Esophagus (tissue), 2 donors: ENCODE data around the gene HSPA4. TPM values are rescaled to one million over a fixed set of nuclear protein-coding genes. Genes with fewer than 3 reads are reported as not detected.

Experiments used
- H3K27ac ChIP-seq, 2 donors: one replicate each; pipeline ENCODE4 v1.5.1; 2013; ENCODE audit warnings: low read depth in 2 of 2, mild to moderate bottlenecking in 2 of 2, inconsistent platforms in 1 of 2, low read length in 1 of 2, moderate library complexity in 1 of 2
- H3K27me3 ChIP-seq, 2 donors: one replicate each; pipeline ENCODE4 v1.6.1; 2013; ENCODE audit warnings: low read length in 2 of 2, control low read depth in 1 of 2, mild to moderate bottlenecking in 1 of 2; ENCODE audit not compliant: insufficient read depth in 2 of 2, control insufficient read depth in 1 of 2
- H3K36me3 ChIP-seq, 2 donors: one replicate each; pipeline ENCODE4 v1.6.1; 2013; ENCODE audit warnings: low read length in 1 of 2; ENCODE audit not compliant: control insufficient read depth in 2 of 2, insufficient read depth in 2 of 2
- H3K4me1 ChIP-seq, 2 donors: one replicate each; pipeline ENCODE4 v1.6.1; 2013; ENCODE audit warnings: low read length in 1 of 2; ENCODE audit not compliant: control insufficient read depth in 2 of 2, insufficient read depth in 2 of 2
- H3K4me3 ChIP-seq, 2 donors: one replicate each; pipeline ENCODE4 v1.5.1; 2013; ENCODE audit warnings: low read length in 2 of 2, mild to moderate bottlenecking in 2 of 2, low read depth in 1 of 2, moderate library complexity in 1 of 2
- H3K9me3 ChIP-seq, 2 donors: one replicate each; pipeline ENCODE4 v1.6.1; 2013; ENCODE audit warnings: mild to moderate bottlenecking in 2 of 2, low read depth in 1 of 2, low read length in 1 of 2, moderate library complexity in 1 of 2; ENCODE audit not compliant: control insufficient read depth in 2 of 2, insufficient read depth in 1 of 2
- WGBS, 2 donors: extraction: QIAGEN DNeasy Blood & Tissue Kit; methylation state at CpG; one replicate each; pipeline ENCODE4 v1.1.7; 2013; 5-methylcytosine and 5-hydroxymethylcytosine counted together
- polyA plus RNA-seq, 2 donors: library from polyadenylated mRNA; stranded (reverse); fragments of 200-250 nt; gene quantifications; one replicate each; pipeline ENCODE4 v1.2.3, GENCODE V29; 2013
- donor health status: healthy with polysubstance abuse.
- donor health status: Bipolar disorder and iron deficiency.

Gene HSPA4
- polyA plus RNA-seq, 2 donors = 60.6 to 103 TPM

DNA sequence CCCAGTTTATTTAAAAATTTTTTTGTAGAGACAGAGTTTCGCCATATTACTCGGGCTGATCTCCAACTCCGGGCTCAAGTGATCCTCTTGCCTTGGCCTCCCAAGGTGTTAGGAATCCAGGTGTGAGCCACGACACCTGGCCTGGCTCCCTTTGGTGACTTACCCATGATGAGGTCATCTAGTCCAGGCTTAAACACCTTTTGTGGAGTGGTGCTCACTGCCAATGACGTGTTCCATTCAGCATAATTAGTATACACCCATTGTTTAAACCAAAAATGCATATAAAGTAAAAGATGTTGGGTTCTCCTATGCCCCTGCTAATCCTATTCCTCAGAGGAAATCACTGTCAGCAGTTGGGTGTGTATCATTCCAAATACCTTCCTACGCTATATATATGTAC, 91.0 kb downstream of the HSPA4 start:
- Histone ChIP-seq H3K4me1 (no peaks in the 10 kb centered on the region), H3K27ac (no peak overlapping the region), H3K27me3 (peaks cover 0 to 2% of the 10 kb centered on the region in 2 donors), H3K9me3 (peaks cover 0 to 6% of the 10 kb centered on the region in 2 donors), H3K4me3 (no peak overlapping the region), H3K36me3 (no peaks in the 10 kb centered on the region)
- 70 to 72% methylated on average over 6 of the region's 6 CpGs for WGBS, 2 donors

DNA sequence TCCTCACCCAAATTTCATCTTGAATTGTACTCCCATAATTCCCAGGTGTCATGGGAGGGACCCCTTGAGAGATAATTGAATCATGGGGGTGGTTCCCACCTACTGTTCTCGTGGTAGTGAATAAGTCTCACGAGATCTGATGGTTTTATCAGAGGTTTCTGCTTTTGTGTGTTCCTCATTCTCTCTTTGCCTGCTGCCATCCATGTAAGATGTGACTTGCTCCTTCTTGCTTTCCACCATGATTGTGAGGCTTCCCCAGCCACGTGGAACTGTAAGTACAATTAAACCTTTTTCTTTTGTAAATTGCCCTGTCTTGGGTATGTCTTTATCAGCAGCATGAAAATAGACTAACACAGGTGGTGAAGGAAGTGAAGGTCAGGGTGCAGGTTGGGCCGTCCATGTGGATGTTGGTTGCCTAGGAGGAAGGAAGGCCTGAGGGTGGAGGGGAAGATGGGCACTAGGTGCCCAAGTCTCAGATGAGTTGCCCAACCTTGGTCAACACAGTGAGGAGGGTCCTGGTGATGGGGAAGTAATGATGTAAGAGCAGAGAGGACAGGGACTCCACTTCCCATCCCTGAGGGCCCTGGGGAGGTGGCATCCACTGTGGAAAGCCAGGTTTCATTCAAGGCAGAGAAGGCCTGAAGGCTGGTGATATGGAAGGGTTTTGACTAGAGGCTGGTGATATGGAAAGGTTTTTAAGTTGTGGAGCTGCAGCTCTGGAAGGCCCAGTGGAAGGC, 92.6 kb downstream of the HSPA4 start:
- H3K9me3 ChIP-seq = peaks cover 0 to 6% of the 10 kb centered on the region in 2 donors
- H3K27me3 ChIP-seq = peaks cover 0 to 2% of the 10 kb centered on the region in 2 donors
- WGBS, 2 donors = 74 to 75% methylated on average over 4 of the region's 4 CpGs
- H3K27ac ChIP-seq = no peak overlapping the region
- H3K4me3 ChIP-seq = no peak overlapping the region
- no peaks in the 10 kb centered on the region for H3K36me3 ChIP-seq
- no peaks in the 10 kb centered on the region for H3K4me1 ChIP-seq

GRCh38 chr5:133145436-133146170, 93.8 kb downstream of the HSPA4 start:
- peaks cover 0 to 6% of the 10 kb centered on the region in 2 donors for H3K9me3 ChIP-seq
- H3K36me3 ChIP-seq = no peaks in the 10 kb centered on the region
- H3K4me3 ChIP-seq = no peak overlapping the region
- H3K27ac ChIP-seq = no peak overlapping the region
- peaks cover 0 to 2% of the 10 kb centered on the region in 2 donors for H3K27me3 ChIP-seq
- no peaks in the 10 kb centered on the region for H3K4me1 ChIP-seq
- WGBS, 2 donors = 81 to 85% methylated on average over 11 of the region's 11 CpGs

DNA sequence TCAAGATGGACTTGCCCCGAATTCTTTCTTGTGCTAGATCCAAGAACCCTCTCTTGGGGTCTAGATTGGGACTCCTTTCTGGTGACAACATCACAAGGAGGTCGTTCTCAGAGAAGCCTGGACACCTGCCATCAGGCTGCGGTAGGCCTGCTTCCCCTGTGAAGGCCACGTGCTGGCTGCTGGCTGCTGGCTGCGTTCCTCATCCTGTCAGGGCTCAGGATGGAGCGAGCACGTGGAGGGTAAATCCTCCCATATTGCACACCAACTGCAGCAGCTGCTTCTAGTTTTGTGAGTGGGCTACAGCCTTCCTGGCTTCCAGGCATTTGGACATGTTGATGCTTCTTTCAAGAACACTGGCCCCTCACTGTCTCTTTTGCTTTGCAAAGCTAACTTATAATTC, 95.6 kb downstream of the HSPA4 start:
- Histone ChIP-seq H3K4me3 (no peak overlapping the region), H3K9me3 (peaks cover 0 to 6% of the 10 kb centered on the region in 2 donors), H3K4me1 (no peaks in the 10 kb centered on the region), H3K27ac (no peak overlapping the region), H3K36me3 (no peaks in the 10 kb centered on the region), H3K27me3 (peaks cover 0 to 2% of the 10 kb centered on the region in 2 donors)
- WGBS, 2 donors = 57 to 65% methylated on average over 7 of the region's 7 CpGs

- Histone ChIP-seq H3K4me1 (no peaks in the 10 kb centered on the region), H3K27me3 (peaks cover 0 to 2% of the 10 kb centered on the region in 2 donors), H3K9me3 (peaks cover 0 to 6% of the 10 kb centered on the region in 2 donors), H3K27ac (no peak overlapping the region), H3K36me3 (no peaks in the 10 kb centered on the region), H3K4me3 (no peak overlapping the region)
- 90 to 92% methylated on average over 7 of the region's 7 CpGs for WGBS, 2 donors
Observed at GRCh38 chr5:133147815-133148567, 96.2 kb downstream of the HSPA4 start.

DNA sequence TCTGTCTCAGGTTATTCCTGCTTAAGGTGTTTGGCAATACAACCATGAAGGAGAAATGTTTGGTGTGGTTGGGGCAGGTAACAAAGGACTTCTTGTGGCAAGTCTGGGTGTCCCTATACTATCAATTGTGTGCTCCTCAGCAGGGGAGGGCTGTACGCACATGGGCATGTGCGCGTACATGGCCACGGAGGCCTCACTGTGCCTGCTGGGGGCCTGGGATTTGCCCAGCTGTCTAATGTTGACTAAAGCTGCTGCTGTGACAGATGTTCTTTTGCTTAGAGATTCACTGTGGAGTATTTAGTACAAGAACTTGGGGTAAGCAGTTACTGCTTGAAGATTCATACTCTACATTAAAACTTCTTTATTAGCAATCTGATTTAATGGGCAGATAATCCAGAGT, 97.5 kb downstream of the HSPA4 start:
- Histone ChIP-seq H3K4me1 (no peaks in the 10 kb centered on the region), H3K36me3 (no peaks in the 10 kb centered on the region), H3K27me3 (peaks cover 0 to 2% of the 10 kb centered on the region in 2 donors), H3K4me3 (no peak overlapping the region), H3K9me3 (peaks cover 0 to 3% of the 10 kb centered on the region in 2 donors), H3K27ac (no peak overlapping the region)
- WGBS, 2 donors = 81 to 89% methylated on average over 4 of the region's 4 CpGs

DNA sequence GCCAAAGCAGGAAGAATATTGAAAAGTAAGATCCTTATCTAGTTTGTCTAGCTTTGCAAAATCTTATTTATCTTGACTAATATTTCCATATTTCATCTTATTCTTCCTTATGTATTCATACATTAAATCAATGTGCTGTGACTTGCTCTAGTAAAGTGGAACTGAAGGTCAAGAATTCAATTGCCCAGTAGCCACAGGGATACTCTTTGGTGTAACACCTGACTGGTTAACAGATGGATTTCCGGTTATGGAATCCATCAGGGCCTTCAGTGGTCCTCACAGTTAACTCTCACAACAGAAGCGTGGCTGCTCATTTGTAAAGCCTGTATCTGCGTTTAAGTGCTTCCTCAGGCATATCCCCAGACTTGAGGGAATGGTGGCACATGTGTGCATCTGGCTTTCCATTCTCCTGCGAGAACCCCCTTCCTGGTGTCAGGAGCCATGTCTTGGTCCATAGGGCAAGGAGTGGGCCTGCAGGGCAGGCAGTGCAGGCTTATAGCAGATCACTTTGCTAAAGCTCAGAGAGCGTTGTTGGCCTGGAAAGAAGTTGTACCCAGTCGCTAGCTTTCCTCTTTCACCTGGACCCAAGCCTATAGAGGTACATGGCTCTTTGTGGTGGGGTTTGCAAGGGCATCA, 99.2 kb downstream of the HSPA4 start:
- no peaks in the 10 kb centered on the region for H3K4me1 ChIP-seq
- no peak overlapping the region for H3K27ac ChIP-seq
- H3K27me3 ChIP-seq = no peaks in the 10 kb centered on the region
- H3K4me3 ChIP-seq = no peak overlapping the region
- WGBS, 2 donors = 94 to 97% methylated on average over 6 of the region's 6 CpGs
- no peaks in the 10 kb centered on the region for H3K9me3 ChIP-seq
- no peaks in the 10 kb centered on the region for H3K36me3 ChIP-seq

- WGBS, 2 donors = 89 to 91% methylated on average over 12 of the region's 12 CpGs
- H3K27me3 ChIP-seq = no peaks in the 10 kb centered on the region
Observed at GRCh38 chr5:133154274-133155075, 102.7 kb downstream of the HSPA4 start.

More at GRCh38 chr5:133154274-133155075, 102.7 kb downstream of the HSPA4 start:
- H3K27ac ChIP-seq = no peak overlapping the region
- no peaks in the 10 kb centered on the region for H3K36me3 ChIP-seq
- H3K9me3 ChIP-seq = no peaks in the 10 kb centered on the region
- H3K4me3 ChIP-seq = no peak overlapping the region
- no peaks in the 10 kb centered on the region for H3K4me1 ChIP-seq
